HepG2 (cell line): ENCODE measurements around the gene SRSF8.
"Not testable (repeated sequence)": the region's sequence is repeated elsewhere in the genome, so short reads cannot be mapped to it uniquely, and the experiment has no call there.

Experiments used
- JUND ChIP-seq: sonication (generic); formaldehyde crosslinking; IDR thresholded peaks from 2 replicates; pipeline ENCODE4 v1.8.0; 2022; ENCODE audit warnings: mild to moderate bottlenecking, missing genetic modification reagents
- RAD21 ChIP-seq: fragments of 450-650 bp; formaldehyde crosslinking; IDR thresholded peaks from 2 replicates; pipeline ENCODE4 v1.5.0; 2020; ENCODE audit warnings: mild to moderate bottlenecking
- STAT6 ChIP-seq: sonication (generic); formaldehyde crosslinking; IDR thresholded peaks from 2 replicates; pipeline ENCODE4 v1.4.0; 2020; ENCODE audit warnings: missing genetic modification reagents, mild to moderate bottlenecking, borderline replicate concordance
- ZNF121 ChIP-seq: sonication (generic); formaldehyde crosslinking; IDR thresholded peaks from 2 replicates; pipeline ENCODE4 v1.5.0; 2020; ENCODE audit warnings: mild to moderate bottlenecking, missing genetic modification reagents
- ZNF274 ChIP-seq: sonication (generic); formaldehyde crosslinking; IDR thresholded peaks from 2 replicates; pipeline ENCODE4 v1.5.1; 2020; ENCODE audit warnings: mild to moderate bottlenecking, missing genetic modification reagents
- ZNF598 ChIP-seq: sonication (generic); formaldehyde crosslinking; IDR thresholded peaks from 2 replicates; pipeline ENCODE4 v1.5.1; 2020; ENCODE audit warnings: mild to moderate bottlenecking, missing genetic modification reagents, borderline replicate concordance
- TF ChIP-seq, protein P1 (sequence below): sonication (generic); formaldehyde crosslinking; IDR thresholded peaks from 2 replicates; pipeline ENCODE4 v1.5.0; 2020; ENCODE audit warnings: mild to moderate bottlenecking, missing genetic modification reagents, moderate library complexity

- not testable (repeated sequence) for TF ChIP-seq ZNF121 (CRISPR knock-in tag); RAD21; ZNF598 (CRISPR knock-in tag); JUND (CRISPR knock-in tag); ZNF274 (CRISPR knock-in tag); STAT6
- TF ChIP-seq, protein P1, sequence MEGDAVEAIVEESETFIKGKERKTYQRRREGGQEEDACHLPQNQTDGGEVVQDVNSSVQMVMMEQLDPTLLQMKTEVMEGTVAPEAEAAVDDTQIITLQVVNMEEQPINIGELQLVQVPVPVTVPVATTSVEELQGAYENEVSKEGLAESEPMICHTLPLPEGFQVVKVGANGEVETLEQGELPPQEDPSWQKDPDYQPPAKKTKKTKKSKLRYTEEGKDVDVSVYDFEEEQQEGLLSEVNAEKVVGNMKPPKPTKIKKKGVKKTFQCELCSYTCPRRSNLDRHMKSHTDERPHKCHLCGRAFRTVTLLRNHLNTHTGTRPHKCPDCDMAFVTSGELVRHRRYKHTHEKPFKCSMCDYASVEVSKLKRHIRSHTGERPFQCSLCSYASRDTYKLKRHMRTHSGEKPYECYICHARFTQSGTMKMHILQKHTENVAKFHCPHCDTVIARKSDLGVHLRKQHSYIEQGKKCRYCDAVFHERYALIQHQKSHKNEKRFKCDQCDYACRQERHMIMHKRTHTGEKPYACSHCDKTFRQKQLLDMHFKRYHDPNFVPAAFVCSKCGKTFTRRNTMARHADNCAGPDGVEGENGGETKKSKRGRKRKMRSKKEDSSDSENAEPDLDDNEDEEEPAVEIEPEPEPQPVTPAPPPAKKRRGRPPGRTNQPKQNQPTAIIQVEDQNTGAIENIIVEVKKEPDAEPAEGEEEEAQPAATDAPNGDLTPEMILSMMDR (CRISPR knock-in tag), result not testable (repeated sequence)
Measured at GRCh38 chr11:95037356-95038035, 29.2 kb upstream of the SRSF8 start.
